GM21381 (cell line): ENCODE results near the gene RAPSN.

Experiments used
- ATAC-seq: cut with Tn5 transposase; IDR thresholded peaks from one replicate; pipeline ENCODE4 v1.9.1; 2021; ENCODE audit warnings: mild to moderate bottlenecking, moderate library complexity; ENCODE audit not compliant: unreplicated experiment

Gene RAPSN

GRCh38 chr11:47448566-47449427 lies at the start of gene RAPSN:
Gene RAPSN (minus strand): TSS chr11:47449136. CDS start chr11:47448964, 172 bp downstream.
- no peak for ATAC-seq

- no peak for ATAC-seq
Measured at GRCh38 chr11:47498149-47498548, 49.2 kb upstream of the RAPSN start.

GRCh38 chr11:47496808-47497207 lies 47.9 kb upstream of the RAPSN start:
- no peak for ATAC-seq

DNA sequence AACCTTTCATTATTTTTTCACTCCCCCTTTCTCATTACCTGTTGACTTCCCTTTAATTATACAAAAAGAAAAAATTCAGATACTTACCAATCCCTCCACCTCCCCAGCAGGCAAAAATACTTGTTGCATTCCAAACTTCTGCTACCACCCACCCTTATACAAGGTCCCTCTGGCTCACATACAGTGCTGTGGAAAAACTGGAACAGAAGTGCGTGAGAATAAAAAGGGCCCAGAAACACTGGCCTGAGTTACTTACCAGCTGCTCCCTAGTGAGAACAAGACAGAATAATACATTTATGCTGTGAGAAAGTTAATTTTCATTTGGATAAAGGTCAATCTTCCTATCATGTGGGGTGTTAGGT lies 46.9 kb upstream of the RAPSN start:
- ATAC-seq: no peak

DNA sequence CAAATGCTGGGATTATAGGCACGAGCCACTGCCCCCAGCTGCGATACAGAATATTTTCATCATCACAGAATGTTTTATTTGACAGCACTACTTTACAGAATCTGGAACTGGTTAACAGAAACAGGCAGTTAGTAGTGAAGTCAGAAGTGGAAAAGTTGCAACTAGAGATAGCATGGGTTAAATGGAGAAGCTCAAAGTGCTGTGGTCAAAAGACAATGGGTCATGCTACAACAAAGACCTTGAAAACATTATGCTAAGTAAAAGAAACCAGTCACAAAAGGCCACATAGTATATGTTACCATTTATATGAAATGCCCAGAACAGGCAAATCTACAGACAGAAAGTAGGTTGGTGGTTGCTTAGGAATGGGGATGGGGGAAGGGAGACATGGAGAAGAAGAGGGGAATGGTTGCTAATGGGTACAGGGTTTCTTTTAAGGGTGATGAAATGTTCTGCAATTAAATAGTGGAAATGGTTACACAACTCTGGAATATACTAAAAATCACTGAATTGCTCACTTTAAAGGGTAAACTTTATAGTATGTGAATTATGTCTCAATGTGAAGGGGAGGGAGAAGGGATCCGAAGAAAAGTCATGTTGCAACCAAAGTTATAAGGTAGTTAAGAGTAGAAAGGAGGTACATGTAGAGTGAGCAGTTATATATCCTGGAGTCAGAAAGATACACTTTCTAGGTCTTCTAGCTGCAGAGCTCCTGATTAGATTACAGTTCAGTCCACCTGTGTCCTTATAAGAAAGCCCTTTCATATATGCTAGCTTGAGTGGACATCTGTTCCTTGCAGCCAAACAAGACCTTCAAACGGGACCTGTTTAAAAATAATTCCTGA lies 46.3 kb upstream of the RAPSN start:
- no peak for ATAC-seq

DNA sequence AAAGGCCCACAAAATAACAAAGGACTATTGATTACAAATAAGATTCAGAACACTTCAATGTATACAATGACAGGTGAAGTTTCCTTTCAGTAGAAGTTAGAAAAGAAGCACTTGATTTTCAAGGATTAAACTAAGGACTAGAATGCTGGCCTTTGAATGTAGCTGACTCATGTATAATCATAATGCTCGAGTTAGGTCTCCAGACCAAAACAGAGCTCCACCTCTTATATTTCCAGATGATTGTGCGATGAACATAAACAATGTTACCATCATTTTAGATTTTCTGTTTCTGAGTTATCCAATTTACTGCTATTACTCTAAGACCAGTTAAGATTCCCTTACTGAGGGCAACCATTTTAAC lies 40.4 kb upstream of the RAPSN start:
- ATAC-seq: no peak

- no peak for ATAC-seq
Measured at GRCh38 chr11:47488674-47489394, 39.9 kb upstream of the RAPSN start.

- no peak for ATAC-seq
Measured at GRCh38 chr11:47488111-47488510, 39.2 kb upstream of the RAPSN start.

- no peak for ATAC-seq
Measured at GRCh38 chr11:47487421-47487820, 38.5 kb upstream of the RAPSN start.

GRCh38 chr11:47485107-47485506 lies 36.2 kb upstream of the RAPSN start:
- no peak for ATAC-seq

DNA sequence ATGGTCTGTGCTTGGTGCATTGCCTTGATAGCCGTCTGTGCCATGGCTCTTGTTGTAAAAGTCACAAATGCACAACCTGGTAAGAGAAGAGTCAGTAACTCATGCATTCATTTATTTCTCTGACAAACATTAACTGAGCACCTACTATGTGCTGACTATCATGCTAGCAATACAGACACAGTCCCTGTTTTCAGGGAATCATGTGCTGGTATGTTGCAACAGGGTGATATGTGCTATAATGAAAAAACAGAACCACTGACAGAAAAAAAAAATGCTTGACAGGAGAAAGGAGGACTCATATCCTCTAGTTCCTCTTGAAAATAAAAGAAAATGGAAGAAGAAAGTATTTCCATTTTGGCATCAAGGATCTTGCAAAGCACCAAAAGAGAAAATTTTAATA lies 34.5 kb upstream of the RAPSN start:
- ATAC-seq: no peak

DNA sequence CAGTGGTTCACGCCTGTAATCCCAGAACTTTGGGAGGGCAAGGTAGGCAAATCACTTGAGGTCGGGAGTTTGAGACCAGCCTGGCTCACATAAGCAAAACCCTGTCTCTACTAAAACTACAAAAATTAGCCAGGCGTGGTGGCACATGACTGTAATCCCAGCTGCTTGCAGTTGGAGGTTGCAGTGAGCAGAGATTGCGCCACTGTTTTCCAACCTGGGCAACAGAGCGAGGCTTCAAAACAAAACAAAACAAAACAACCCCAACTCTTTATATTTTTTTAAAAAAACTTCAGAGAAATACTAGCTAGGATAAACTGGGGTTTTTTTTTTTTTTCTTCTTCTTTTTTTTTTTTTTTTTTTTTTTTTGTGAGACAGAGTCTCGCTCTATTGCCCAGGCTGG lies 31.8 kb upstream of the RAPSN start:
- ATAC-seq: no peak

- no peak for ATAC-seq
Measured at GRCh38 chr11:47478651-47479329, 29.9 kb upstream of the RAPSN start.

DNA sequence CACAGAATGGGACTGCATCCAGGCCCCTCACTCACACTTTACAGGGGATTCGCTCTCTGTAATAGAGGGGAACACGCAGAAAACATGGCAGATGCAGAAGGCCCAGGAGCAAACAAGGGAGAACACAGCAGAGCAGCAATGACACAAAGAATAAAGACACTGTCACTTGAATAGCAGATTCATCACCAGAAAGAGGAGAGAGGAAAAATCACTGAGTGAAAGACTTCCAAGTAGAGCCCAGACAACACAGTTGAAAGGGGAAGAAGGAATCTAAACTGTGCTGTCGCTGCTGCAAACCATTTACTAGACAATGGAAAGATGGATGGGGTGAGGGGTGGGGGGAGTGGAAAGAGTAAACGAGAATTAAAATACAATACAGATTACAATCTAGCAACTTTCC lies 28.8 kb upstream of the RAPSN start:
- ATAC-seq: no peak

GRCh38 chr11:47477323-47477722 lies 28.4 kb upstream of the RAPSN start:
- no peak for ATAC-seq

- no peak for ATAC-seq
Measured at GRCh38 chr11:47470671-47471070, 21.7 kb upstream of the RAPSN start.

DNA sequence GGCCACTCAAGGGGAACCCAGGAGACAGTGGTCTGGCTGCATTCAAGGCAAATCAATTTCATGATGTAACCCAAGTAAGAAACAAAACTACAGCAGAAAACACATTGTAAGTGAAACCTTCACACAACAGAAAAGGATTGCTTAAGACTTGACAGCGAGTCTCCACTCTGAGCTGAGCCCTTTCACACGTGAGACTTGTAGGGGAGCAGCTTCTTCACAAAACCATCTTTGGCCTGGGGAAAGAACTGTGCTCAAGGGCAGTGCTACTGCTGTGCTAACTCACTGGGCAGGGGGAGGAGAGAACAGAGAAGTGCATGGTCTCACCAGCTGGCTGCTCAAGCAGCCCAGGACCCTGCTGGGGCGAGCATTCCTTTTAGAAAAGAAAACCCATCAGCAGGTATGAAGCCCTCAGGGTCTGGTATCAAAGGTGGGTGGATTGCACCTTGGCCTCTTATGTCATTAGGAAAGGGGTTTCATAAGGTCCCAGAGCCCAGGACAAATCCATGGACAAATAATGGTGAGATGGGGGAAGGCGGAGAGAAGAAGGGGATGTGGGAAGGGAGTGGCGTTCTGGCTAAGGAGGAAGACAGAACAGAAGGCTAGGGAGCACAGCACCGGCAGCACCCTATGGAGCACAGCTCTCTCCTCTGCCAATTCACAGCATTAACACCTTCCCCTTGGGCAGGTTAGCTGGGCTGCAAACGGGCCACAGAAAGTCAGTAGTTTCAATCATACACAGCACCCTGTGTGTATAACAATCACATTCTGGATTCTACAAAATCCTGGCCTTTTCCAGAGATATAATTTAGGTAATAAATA lies 20.6 kb upstream of the RAPSN start:
- ATAC-seq: no peak

- ATAC-seq: no peak
Measured at GRCh38 chr11:47468598-47469214, 19.8 kb upstream of the RAPSN start.

DNA sequence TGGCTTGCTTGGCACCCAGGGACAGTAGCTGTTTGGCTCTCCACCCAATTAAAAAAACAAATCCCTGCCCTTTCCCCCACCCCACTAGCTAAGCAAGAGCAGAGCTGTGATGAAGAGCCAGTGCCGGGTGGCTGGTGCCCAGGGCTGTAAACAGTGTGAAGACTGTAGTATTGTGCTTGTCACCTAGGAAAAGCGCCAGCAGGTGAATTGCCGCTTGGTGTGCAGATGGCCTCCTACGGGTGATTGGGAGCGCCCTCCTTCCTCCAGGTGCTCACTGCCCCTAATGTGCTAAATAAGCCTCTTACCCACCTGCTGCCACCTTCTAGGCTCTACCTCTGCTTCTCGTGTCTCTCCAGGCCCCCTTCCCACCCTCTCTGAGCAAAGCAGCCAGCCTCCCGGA lies 18.4 kb upstream of the RAPSN start:
- ATAC-seq: no peak
